ENCODE data around the gene CCDC50. TPM values are rescaled to one million over a fixed set of nuclear protein-coding genes. Genes with fewer than 3 reads are reported as not detected.

Gene CCDC50
- total RNA-seq, 1 experiment from 2014 or later, result not detected

DNA sequence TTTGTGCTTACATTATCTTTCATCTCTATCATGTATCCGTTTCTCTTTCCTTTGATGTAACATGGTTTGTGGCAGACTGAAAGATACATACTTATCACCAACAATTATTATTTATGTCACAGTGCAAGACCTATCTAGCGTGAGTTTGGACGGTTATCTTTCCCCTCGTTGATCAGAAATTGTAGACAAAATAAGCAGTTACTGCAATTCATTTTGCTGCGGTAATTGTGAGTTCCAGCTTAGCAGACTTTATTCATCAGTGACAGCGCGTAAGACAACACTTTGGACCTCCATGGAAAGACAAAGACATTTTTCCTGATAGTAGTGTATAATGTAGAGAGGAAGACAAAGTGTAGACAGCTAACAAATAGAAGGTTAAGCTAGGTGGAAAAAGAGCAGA, 52.1 kb downstream of the CCDC50 start:
- no peaks in the 10 kb centered on the region for H3K9me2 ChIP-seq (replicated peaks; ENCODE audit: insufficient read depth, low read length)
- no peak for DNase-seq
- H3K9me3 ChIP-seq (ENCODE audit: low read length), result no peaks in the 10 kb centered on the region
- no peaks in the 10 kb centered on the region for H3K27me3 ChIP-seq (ENCODE audit: low read length)
- H3K4me1 ChIP-seq (ENCODE audit: low read length), result no peaks in the 10 kb centered on the region
- no peak overlapping the region for H3K9ac ChIP-seq (ENCODE audit: low read length)
- no peaks in the 10 kb centered on the region for H3K79me2 ChIP-seq (ENCODE audit: low read length)
- H3K27ac ChIP-seq (ENCODE audit: low read length), result no peak overlapping the region
- no peaks in the 10 kb centered on the region for H3K36me3 ChIP-seq (ENCODE audit: insufficient read depth, low read length)
- no peak overlapping the region for H2AFZ ChIP-seq (ENCODE audit: low read length)
- H3K4me3 ChIP-seq (ENCODE audit: low read length), result no peak overlapping the region
- H3K4me2 ChIP-seq (ENCODE audit: low read depth, low read length, poor library complexity, severe bottlenecking), result no peak overlapping the region
- H4K20me1 ChIP-seq (ENCODE audit: insufficient read depth, low read depth, low read length), result no peaks in the 10 kb centered on the region

DNA sequence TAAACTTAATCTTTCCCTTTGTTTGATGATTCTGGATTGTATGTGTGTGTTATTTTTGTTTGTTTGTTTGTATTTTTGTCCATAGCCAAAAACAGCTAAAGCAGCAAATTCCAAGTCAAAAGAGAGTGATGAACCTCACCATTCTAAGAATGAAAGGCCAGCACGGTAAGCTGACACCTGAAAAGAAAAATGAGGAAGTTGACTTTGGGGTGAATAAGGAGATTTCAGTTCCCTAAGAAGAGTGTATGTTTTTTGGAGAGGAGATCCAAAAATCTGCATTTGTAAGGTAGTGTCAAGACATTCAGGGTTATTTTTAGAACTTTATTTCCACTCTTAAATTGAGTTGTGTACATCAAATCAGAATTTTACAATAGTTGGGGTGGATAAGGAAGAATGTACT, 53.5 kb downstream of the CCDC50 start:
- no peaks in the 10 kb centered on the region for H3K79me2 ChIP-seq (ENCODE audit: low read length)
- no peak overlapping the region for H3K4me2 ChIP-seq (ENCODE audit: low read depth, low read length, poor library complexity, severe bottlenecking)
- DNase-seq, result no peak
- H2AFZ ChIP-seq (ENCODE audit: low read length), result no peak overlapping the region
- H4K20me1 ChIP-seq (ENCODE audit: insufficient read depth, low read depth, low read length), result no peaks in the 10 kb centered on the region
- no peak overlapping the region for H3K9ac ChIP-seq (ENCODE audit: low read length)
- no peaks in the 10 kb centered on the region for H3K27me3 ChIP-seq (ENCODE audit: low read length)
- no peaks in the 10 kb centered on the region for H3K9me2 ChIP-seq (replicated peaks; ENCODE audit: insufficient read depth, low read length)
- H3K9me3 ChIP-seq (ENCODE audit: low read length), result no peaks in the 10 kb centered on the region
- no peak overlapping the region for H3K4me3 ChIP-seq (ENCODE audit: low read length)
- no peaks in the 10 kb centered on the region for H3K36me3 ChIP-seq (ENCODE audit: insufficient read depth, low read length)
- no peaks in the 10 kb centered on the region for H3K4me1 ChIP-seq (ENCODE audit: low read length)
- no peak overlapping the region for H3K27ac ChIP-seq (ENCODE audit: low read length)

DNA sequence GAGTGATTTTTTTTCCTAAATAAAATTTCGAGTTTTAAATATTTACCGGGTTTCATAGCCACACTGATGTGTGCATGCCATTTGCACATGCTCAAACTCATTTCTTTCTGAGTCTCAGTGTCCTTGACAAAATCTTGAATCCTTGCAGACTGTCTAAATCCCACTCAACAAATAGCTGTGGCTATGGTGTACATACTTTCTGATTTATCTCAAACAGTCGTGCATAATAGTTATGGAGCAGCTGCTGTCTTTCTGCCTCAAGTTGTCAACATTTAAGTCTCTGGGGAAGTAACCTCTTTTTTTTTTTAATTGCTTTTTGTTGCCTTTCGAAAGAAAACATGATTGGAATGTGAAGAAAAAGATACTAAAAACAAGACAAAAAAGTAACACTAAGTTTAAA, 53.9 kb downstream of the CCDC50 start:
- Histone ChIP-seq H2AFZ (ENCODE audit: low read length) (no peak overlapping the region), H4K20me1 (ENCODE audit: insufficient read depth, low read depth, low read length) (no peaks in the 10 kb centered on the region), H3K4me1 (ENCODE audit: low read length) (no peaks in the 10 kb centered on the region), H3K27ac (ENCODE audit: low read length) (no peak overlapping the region), H3K27me3 (ENCODE audit: low read length) (no peaks in the 10 kb centered on the region), H3K4me3 (ENCODE audit: low read length) (no peak overlapping the region), H3K9me2 (replicated peaks; ENCODE audit: insufficient read depth, low read length) (no peaks in the 10 kb centered on the region), H3K79me2 (ENCODE audit: low read length) (no peaks in the 10 kb centered on the region), H3K4me2 (ENCODE audit: low read depth, low read length, poor library complexity, severe bottlenecking) (no peak overlapping the region), H3K36me3 (ENCODE audit: insufficient read depth, low read length) (no peaks in the 10 kb centered on the region), H3K9me3 (ENCODE audit: low read length) (no peaks in the 10 kb centered on the region), H3K9ac (ENCODE audit: low read length) (no peak overlapping the region)
- DNase-seq, result no peak

GRCh38 chr3:191385101-191385500, 55.9 kb downstream of the CCDC50 start:
- Histone ChIP-seq H3K79me2 (ENCODE audit: low read length) (no peaks in the 10 kb centered on the region), H4K20me1 (ENCODE audit: insufficient read depth, low read depth, low read length) (no peaks in the 10 kb centered on the region), H3K27ac (ENCODE audit: low read length) (no peak overlapping the region), H3K9me2 (replicated peaks; ENCODE audit: insufficient read depth, low read length) (no peaks in the 10 kb centered on the region), H3K4me2 (ENCODE audit: low read depth, low read length, poor library complexity, severe bottlenecking) (no peak overlapping the region), H3K4me1 (ENCODE audit: low read length) (no peaks in the 10 kb centered on the region), H3K36me3 (ENCODE audit: insufficient read depth, low read length) (no peaks in the 10 kb centered on the region), H2AFZ (ENCODE audit: low read length) (no peak overlapping the region), H3K27me3 (ENCODE audit: low read length) (no peaks in the 10 kb centered on the region), H3K9ac (ENCODE audit: low read length) (no peak overlapping the region), H3K9me3 (ENCODE audit: low read length) (peaks cover 4% of the 10 kb centered on the region), H3K4me3 (ENCODE audit: low read length) (no peak overlapping the region)
- DNase-seq, result no peak

DNA sequence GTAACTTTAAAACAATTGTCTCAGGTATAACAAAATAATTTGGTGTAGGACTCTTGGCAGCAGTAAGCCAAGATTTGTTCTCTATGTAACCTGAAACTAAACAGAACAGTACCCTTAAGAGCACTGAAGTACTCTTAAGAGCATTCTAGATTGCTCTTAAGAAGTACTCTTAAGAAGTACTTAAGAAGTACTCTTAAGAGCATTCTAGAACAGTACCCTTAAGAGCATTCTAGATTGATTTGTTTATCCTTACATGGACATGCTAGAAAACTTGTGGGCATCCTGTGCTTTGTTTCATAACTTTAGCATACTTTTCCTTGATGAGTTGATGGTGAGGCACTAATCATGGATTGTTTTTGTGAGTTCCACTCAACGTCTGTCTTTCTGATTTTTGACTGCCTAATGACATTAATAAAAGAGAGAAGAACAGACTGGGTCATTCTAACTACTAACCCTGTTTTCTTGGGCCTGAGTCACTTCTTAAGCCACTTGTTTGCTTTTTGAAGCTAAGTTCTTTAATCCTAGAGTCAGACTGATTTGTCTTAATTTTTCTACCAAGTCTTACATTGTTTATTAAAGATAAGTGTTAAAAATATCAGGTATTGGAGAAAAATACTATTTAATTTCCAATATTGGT, 58.4 kb downstream of the CCDC50 start:
- peaks cover 9% of the 10 kb centered on the region for H3K9me3 ChIP-seq (ENCODE audit: low read length)
- H3K9me2 ChIP-seq (replicated peaks; ENCODE audit: insufficient read depth, low read length), result no peaks in the 10 kb centered on the region
- no peaks in the 10 kb centered on the region for H3K4me1 ChIP-seq (ENCODE audit: low read length)
- H3K4me3 ChIP-seq (ENCODE audit: low read length), result no peak overlapping the region
- no peak overlapping the region for H3K4me2 ChIP-seq (ENCODE audit: low read depth, low read length, poor library complexity, severe bottlenecking)
- no peaks in the 10 kb centered on the region for H4K20me1 ChIP-seq (ENCODE audit: insufficient read depth, low read depth, low read length)
- H2AFZ ChIP-seq (ENCODE audit: low read length), result no peak overlapping the region
- no peaks in the 10 kb centered on the region for H3K27me3 ChIP-seq (ENCODE audit: low read length)
- H3K9ac ChIP-seq (ENCODE audit: low read length), result no peak overlapping the region
- no peaks in the 10 kb centered on the region for H3K36me3 ChIP-seq (ENCODE audit: insufficient read depth, low read length)
- no peak for DNase-seq
- no peaks in the 10 kb centered on the region for H3K79me2 ChIP-seq (ENCODE audit: low read length)
- no peak overlapping the region for H3K27ac ChIP-seq (ENCODE audit: low read length)

DNA sequence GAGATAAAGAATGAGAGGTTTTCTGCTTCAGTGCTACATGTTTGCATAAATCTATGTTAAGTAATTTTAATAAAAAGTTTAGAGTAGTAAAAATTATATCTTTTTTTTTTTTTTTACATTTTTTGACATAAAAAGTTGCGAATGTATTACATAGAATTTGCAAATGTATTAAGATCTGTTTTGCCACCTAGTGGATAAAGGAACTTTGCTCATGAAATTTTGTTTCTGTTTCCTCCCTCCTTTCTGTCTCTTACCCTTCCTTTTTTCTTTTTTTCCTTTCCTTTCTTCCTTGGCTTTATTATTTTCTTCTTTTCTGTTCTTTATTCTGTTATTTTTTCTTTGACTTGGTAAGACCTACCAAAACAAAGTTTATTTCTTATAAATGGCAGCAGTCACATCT, 59.6 kb downstream of the CCDC50 start:
- Histone ChIP-seq H3K79me2 (ENCODE audit: low read length) (no peaks in the 10 kb centered on the region), H3K4me1 (ENCODE audit: low read length) (no peaks in the 10 kb centered on the region), H3K9me3 (ENCODE audit: low read length) (peaks cover 9% of the 10 kb centered on the region), H3K4me2 (ENCODE audit: low read depth, low read length, poor library complexity, severe bottlenecking) (no peak overlapping the region), H3K9me2 (replicated peaks; ENCODE audit: insufficient read depth, low read length) (no peaks in the 10 kb centered on the region), H3K27ac (ENCODE audit: low read length) (no peak overlapping the region), H3K36me3 (ENCODE audit: insufficient read depth, low read length) (no peaks in the 10 kb centered on the region), H3K4me3 (ENCODE audit: low read length) (no peak overlapping the region), H4K20me1 (ENCODE audit: insufficient read depth, low read depth, low read length) (no peaks in the 10 kb centered on the region), H2AFZ (ENCODE audit: low read length) (no peak overlapping the region), H3K27me3 (ENCODE audit: low read length) (no peaks in the 10 kb centered on the region), H3K9ac (ENCODE audit: low read length) (no peak overlapping the region)
- DNase-seq, result no peak

- DNase-seq, result no peak
- H3K4me2 ChIP-seq (ENCODE audit: low read depth, low read length, poor library complexity, severe bottlenecking), result no peak overlapping the region
- no peak overlapping the region for H3K27ac ChIP-seq (ENCODE audit: low read length)
- H3K36me3 ChIP-seq (ENCODE audit: insufficient read depth, low read length), result no peaks in the 10 kb centered on the region
- no peak overlapping the region for H3K4me3 ChIP-seq (ENCODE audit: low read length)
- no peaks in the 10 kb centered on the region for H4K20me1 ChIP-seq (ENCODE audit: insufficient read depth, low read depth, low read length)
- H3K9me3 ChIP-seq (ENCODE audit: low read length), result peaks cover 9% of the 10 kb centered on the region
- no peaks in the 10 kb centered on the region for H3K27me3 ChIP-seq (ENCODE audit: low read length)
- H3K9me2 ChIP-seq (replicated peaks; ENCODE audit: insufficient read depth, low read length), result no peaks in the 10 kb centered on the region
- H3K79me2 ChIP-seq (ENCODE audit: low read length), result no peaks in the 10 kb centered on the region
- no peak overlapping the region for H3K9ac ChIP-seq (ENCODE audit: low read length)
- H2AFZ ChIP-seq (ENCODE audit: low read length), result no peak overlapping the region
- no peaks in the 10 kb centered on the region for H3K4me1 ChIP-seq (ENCODE audit: low read length)
Observed at GRCh38 chr3:191390580-191390979, 61.4 kb downstream of the CCDC50 start.

DNA sequence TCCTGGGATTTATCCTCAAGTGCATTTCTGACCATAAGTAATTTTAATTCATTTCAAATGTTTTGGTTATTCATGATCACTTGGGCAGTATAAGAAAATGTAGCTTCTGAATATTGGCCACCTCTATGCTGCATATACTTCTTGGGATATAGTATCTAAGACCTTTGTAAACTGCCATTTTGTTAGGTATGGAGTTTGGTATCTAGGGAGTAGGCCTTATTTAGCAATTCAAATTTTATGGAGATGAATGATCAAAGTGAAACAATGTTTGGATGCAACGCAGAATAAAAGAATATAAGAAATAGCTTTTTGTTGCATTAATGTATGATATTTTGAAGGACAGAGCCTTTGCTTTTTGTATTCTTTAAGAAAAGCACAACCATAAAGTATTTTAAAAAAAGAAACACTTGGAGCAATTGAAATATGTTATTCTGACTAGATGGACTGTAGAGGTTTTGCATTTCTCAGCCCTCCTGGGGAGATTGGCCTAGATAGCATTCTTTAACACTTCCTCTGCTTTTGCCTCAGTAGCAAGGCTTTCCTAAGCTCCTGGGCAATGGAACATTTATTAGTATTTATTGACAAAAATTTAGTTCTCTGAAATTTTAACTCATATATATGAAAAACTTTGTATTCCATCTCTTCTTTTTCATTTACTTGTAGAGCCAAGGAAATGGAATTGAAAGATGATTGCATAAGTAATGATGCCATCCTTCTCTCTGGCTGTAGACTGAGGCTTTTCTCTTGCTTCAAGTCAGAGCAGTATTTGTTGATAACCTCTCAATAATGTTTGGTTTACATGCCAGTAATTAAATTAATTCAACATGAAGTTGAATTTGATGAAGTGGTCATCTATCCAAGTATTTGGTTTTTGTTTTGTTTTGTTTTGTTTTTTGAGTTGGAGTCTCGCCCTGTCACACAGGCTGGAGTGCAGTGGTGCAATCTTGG, 62.9 kb downstream of the CCDC50 start:
- Histone ChIP-seq H3K9me3 (ENCODE audit: low read length) (peaks cover 9% of the 10 kb centered on the region), H3K9ac (ENCODE audit: low read length) (no peak overlapping the region), H3K36me3 (ENCODE audit: insufficient read depth, low read length) (no peaks in the 10 kb centered on the region), H3K9me2 (replicated peaks; ENCODE audit: insufficient read depth, low read length) (no peaks in the 10 kb centered on the region), H2AFZ (ENCODE audit: low read length) (no peak overlapping the region), H4K20me1 (ENCODE audit: insufficient read depth, low read depth, low read length) (no peaks in the 10 kb centered on the region), H3K79me2 (ENCODE audit: low read length) (no peaks in the 10 kb centered on the region), H3K4me2 (ENCODE audit: low read depth, low read length, poor library complexity, severe bottlenecking) (no peak overlapping the region), H3K4me3 (ENCODE audit: low read length) (no peak overlapping the region), H3K27me3 (ENCODE audit: low read length) (no peaks in the 10 kb centered on the region), H3K27ac (ENCODE audit: low read length) (no peak overlapping the region), H3K4me1 (ENCODE audit: low read length) (no peaks in the 10 kb centered on the region)
- no peak for DNase-seq
